Spinal cord (tissue), 10 donors: ENCODE results near the gene ZBTB26. TPM values are rescaled to one million over a fixed set of nuclear protein-coding genes. Genes with fewer than 3 reads are reported as not detected.

Source experiments
- DNase-seq, 6 donors: peaks; one replicate each; pipeline versions ENCODE4 v3.0.0 to v3.0.0-alpha.2; 2013 to 2015; ENCODE audit warnings: low spot score in 6 of 6, low read depth in 4 of 6
- H3K27ac ChIP-seq: one replicate; pipeline ENCODE4 v1.5.1; 2013; ENCODE audit warnings: low read depth, low read length, control low read depth
- H3K27me3 ChIP-seq: one replicate; pipeline ENCODE4 v1.6.1; 2013; ENCODE audit warnings: low read length; ENCODE audit not compliant: control insufficient read depth, insufficient read depth
- H3K36me3 ChIP-seq: one replicate; pipeline ENCODE4 v1.6.1; 2013; ENCODE audit warnings: low read length; ENCODE audit not compliant: control insufficient read depth, insufficient read depth
- H3K4me1 ChIP-seq: one replicate; pipeline ENCODE4 v1.6.1; 2013; ENCODE audit warnings: low read length; ENCODE audit not compliant: control insufficient read depth, insufficient read depth
- H3K4me3 ChIP-seq: one replicate; pipeline ENCODE4 v1.5.1; 2013; ENCODE audit warnings: low read depth, low read length, control low read depth
- H3K9me3 ChIP-seq: one replicate; pipeline ENCODE4 v1.6.1; 2013; ENCODE audit warnings: low read length; ENCODE audit not compliant: control insufficient read depth, insufficient read depth
- WGBS: methylation state at CpG from one replicate; pipeline ENCODE4 v1.1.5; 2013; ENCODE audit warnings: missing lambda C conversion rate; ENCODE audit not compliant: insufficient coverage; 5-methylcytosine and 5-hydroxymethylcytosine counted together
- polyA plus RNA-seq, 2 donors: library from polyadenylated mRNA; unstranded; fragments of 120-200 nt; gene quantifications; one replicate each; pipeline ENCODE4 v1.2.1, GENCODE V29; 2013; ENCODE audit not compliant: insufficient read length in 2 of 2
- total RNA-seq, 2 donors: library from RNA; depleted of rRNA in 1 of 2; stranded (reverse); fragments of 120-200 nt in 1 of 2; fragments of >200 nt in 1 of 2; gene quantifications; one replicate each; pipeline versions ENCODE4 v1.2.3 to v1.2.4, GENCODE V29; 2013 to 2014
- donor health status: healthy.

Gene ZBTB26
- total and polyA plus RNA-seq, 4 donors, result 9.0 to 13.3 (median 11.3) TPM

DNA sequence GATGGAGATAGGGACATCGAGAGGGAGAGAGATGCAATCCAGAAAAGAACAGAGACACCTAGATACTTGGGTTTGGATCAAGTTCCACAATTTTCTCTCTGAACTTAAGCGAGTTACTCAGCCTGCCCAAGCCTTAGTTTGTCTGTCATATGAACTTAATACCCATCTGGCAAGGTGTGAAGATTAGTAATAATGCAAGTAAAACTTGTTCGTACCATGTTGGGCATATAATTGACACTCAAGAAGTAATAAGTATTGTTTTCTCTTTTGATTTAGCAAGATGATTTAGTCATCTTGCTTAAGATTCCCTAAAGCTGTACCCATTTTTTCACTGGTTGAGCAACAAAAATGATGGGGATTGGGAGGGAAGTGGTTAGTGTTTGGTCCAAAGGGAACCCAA lies 17.0 kb upstream of the ZBTB26 start:
- H3K4me1 ChIP-seq, result peaks cover 9% of the 10 kb centered on the region
- H3K9me3 ChIP-seq, result no peaks in the 10 kb centered on the region
- peak overlapping the region; percentile 64 for H3K27ac ChIP-seq
- no peaks in the 10 kb centered on the region for H3K36me3 ChIP-seq
- no peak for DNase-seq
- 100% methylated on average over 1 of the region's 3 CpGs for WGBS
- no peaks in the 10 kb centered on the region for H3K27me3 ChIP-seq
- no peak overlapping the region for H3K4me3 ChIP-seq

DNA sequence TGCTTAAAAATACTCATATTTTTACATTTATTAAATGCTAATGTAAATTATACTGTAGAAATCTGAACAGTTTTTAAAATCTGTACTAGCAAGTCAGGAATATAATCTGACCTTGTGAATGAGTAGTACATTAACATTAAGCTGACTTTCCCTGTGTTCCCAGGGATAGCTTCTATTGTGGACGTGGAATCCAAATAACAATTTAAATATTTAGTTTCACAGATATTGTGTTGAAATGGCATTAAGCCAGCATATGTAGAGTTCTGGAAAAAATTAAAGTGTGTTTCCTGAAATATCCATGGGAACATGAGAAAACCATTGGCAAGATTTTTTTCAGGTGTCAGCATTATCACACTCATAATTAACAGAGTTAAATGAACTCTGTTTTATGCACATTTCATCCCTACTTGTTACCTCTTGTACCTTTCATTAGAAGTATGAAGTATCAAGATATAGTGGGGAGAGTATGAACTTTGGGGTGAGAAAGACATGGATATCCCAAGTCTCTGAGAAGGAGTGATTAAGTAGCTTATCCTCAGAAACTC lies 15.2 kb upstream of the ZBTB26 start:
- Histone ChIP-seq H3K4me1 (peaks cover 16% of the 10 kb centered on the region), H3K27me3 (no peaks in the 10 kb centered on the region), H3K27ac (peak overlapping the region; percentile 19), H3K9me3 (no peaks in the 10 kb centered on the region), H3K36me3 (no peaks in the 10 kb centered on the region), H3K4me3 (no peak overlapping the region)
- no peak for DNase-seq
- WGBS, result no CpG with 5 or more reads among the region's 1 CpG

DNA sequence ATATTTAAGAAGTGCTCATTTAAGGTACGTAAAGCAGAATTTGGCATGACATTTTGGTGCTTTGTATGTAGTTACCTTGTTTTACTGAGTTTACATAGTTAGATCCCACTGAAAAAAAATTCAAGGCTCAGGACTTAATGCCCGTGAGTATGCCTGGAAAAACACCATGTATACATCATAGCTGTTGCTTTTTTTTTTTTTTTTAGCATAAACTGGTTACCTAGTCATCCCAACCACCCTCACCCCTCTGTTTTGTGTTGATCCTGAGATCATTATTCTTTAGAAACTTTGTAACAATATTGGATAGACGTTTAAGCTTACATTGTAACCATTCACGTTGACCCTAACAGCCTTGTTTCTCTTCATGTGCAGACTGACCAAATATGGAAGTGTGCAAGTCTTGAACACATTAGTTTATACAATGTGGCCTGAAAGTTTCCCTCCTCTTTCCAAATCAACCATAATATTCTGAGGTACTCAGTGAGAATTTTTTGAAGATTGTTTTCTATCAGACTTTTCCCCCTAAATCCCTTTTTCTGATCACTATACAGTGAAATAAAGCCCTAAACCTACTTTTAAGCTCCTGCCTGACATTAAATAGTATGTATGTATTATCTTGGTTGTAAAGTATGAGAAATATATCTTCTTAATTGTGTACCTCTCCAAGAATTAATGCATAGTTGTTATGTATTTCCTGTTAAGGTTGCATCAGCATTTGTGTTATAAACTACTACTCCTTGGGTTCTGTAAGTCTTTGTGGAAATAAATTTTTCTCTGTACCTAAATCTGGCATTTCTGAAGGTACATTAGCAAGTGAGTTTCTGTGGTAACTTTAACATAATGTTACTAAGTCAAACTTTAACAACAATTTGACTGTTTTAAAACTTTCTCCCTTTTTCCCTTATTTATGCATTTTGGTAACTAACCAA lies 13.9 kb upstream of the ZBTB26 start:
- H3K4me3 ChIP-seq, result no peak overlapping the region
- H3K27me3 ChIP-seq, result no peaks in the 10 kb centered on the region
- DNase-seq, result no peak
- no peaks in the 10 kb centered on the region for H3K9me3 ChIP-seq
- H3K4me1 ChIP-seq, result peaks cover 19% of the 10 kb centered on the region
- H3K27ac ChIP-seq, result no peak overlapping the region
- H3K36me3 ChIP-seq, result no peaks in the 10 kb centered on the region
- 100% methylated on average over 1 of the region's 4 CpGs for WGBS

DNA sequence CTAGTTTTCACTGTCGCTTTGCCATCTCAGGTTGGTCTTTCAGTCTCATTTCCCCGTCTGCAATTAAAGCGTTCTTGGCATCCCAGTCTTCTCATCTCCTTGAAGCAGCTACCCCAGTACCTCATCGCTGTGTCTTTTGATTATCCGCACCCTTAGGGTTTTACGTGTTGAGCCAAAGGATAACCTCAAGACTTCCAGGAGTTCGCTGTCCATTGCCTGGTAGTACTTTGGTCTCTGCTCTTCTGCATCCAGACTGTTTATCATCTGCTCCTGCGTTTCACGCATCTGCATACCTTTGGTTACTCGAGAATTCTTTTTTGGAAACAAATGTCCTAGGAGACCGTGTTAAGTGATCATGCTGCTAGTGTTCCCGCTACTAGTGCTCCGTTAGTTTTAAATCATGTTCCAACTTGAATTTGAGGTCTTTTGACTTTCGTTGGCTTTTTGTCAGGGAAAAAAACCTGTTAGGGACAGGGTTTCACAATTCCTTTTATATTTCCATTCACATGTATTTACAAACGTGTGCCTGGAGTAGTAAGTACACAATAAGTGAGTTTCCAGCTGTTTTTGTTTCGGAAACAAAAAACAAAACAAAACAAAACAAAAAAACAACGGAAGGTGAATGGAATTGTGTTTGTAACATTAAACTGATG lies 10.4 kb upstream of the ZBTB26 start:
- Histone ChIP-seq H3K27ac (peak overlapping the region; percentile 95), H3K4me1 (peaks cover 16% of the 10 kb centered on the region), H3K36me3 (peaks cover 8% of the 10 kb centered on the region), H3K27me3 (no peaks in the 10 kb centered on the region), H3K4me3 (peak overlapping the region; percentile 95), H3K9me3 (no peaks in the 10 kb centered on the region)
- DNase-seq, result no peak
- 1% methylated on average over 13 of the region's 17 CpGs for WGBS

DNA sequence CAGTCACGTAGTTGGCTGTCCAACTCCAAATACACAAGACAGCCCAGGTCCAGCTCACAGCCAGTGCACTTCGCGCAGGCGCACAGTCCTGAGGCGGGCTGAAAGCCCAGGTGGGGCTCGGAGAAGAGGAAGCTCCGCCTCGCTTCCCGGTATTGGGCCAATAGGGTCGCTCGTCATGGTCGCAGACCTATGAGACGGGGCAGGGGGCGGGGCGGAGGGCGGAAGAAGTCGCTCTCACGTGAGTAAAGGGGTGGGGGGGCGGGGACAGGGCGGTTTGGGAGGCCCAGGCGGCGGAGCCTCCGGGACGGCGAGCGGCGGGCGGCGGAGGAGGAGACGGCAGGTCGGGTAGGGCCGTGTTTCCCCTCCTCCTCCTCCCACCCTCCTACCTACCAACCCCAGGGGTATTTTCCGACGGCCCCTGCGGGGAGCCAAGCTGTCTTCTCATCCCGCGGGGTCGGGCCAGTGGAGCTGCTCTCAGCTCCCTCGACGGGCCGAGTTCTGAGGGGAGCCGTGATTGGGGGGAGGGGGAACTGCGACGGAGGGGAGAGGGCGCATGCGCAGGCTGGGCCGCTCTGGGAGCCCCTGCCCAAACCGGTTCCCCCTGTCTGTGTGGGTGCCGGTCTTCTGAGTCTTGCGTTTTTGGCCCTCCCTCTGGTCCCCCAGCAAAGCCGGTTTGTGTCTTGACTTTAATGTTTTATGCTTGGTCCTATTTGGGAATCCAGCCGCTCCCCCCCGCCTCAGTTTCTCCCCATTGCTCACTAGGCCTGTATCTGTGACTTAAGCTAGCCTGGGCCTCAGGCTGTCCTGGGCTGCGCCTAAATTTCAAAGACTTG lies 9.7 kb upstream of the ZBTB26 start, which contains the start of gene RABGAP1:
TSS of gene RABGAP1 (plus strand) at position 272 of the 833 bp plus-strand sequence. CDS start 16,040 bp downstream, outside the sequence.
- Histone ChIP-seq H3K4me3 (peak within 1 kb of the TSS; percentile 95), H3K9me3 (no peaks in the 10 kb centered on the region), H3K27me3 (no peaks in the 10 kb centered on the region), H3K27ac (peak within 1 kb of the TSS; percentile 95), H3K36me3 (peaks cover 13% of the 10 kb centered on the region), H3K4me1 (peaks cover 16% of the 10 kb centered on the region)
- DNase-seq, result peak; percentile 90 to 100 (median 98)
- under 1% methylated on average over 44 of the region's 54 CpGs for WGBS

DNA sequence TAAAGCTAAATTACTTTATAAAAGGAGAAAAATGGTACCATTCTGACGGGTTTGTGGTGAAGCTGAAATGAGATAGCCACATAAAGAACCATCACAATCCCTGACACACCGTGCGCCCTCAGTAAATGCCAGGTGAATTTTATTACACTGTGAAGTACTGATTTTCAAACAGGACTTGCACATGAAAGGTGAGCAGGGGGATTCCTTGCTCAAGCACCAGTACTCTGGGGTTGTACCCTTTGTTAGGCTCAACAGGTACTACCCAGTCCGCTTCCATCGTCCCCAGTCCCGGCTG lies 9.1 kb upstream of the ZBTB26 start:
- WGBS, result 15% methylated on average over 4 of the region's 6 CpGs

DNA sequence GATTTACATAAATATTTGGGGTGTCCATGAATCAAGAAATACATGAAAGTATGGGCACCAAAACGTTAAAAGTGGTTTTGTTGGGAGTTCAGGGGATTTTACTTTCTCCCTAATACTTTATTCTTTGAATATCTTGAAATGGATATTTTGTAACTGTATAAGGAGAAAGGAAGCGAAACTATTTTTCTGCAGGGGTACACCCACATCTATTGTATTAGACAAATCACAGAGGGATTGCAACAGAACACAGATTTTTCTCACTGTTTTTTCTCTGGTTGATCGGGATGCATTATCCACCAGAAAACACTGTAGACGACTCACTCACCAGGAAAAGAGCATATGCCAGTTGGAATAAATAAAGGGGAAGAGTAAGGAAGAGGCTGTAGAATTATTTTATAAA lies 8.3 kb upstream of the ZBTB26 start:
- H3K9me3 ChIP-seq, result no peaks in the 10 kb centered on the region
- H3K27me3 ChIP-seq, result no peaks in the 10 kb centered on the region
- H3K36me3 ChIP-seq, result peaks cover 13% of the 10 kb centered on the region
- no peak for DNase-seq
- H3K4me3 ChIP-seq, result no peak overlapping the region
- H3K4me1 ChIP-seq, result peaks cover 16% of the 10 kb centered on the region
- no CpG with 5 or more reads among the region's 4 CpGs for WGBS
- H3K27ac ChIP-seq, result no peak overlapping the region

More for the DNA sequence above, 9.1 kb upstream of the ZBTB26 start:
- DNase-seq, result no peak
- peak overlapping the region; percentile 78 for H3K27ac ChIP-seq
- peak overlapping the region; percentile 95 for H3K4me3 ChIP-seq
- no peaks in the 10 kb centered on the region for H3K9me3 ChIP-seq
- H3K36me3 ChIP-seq, result peaks cover 13% of the 10 kb centered on the region
- H3K4me1 ChIP-seq, result peaks cover 16% of the 10 kb centered on the region
- H3K27me3 ChIP-seq, result no peaks in the 10 kb centered on the region

DNA sequence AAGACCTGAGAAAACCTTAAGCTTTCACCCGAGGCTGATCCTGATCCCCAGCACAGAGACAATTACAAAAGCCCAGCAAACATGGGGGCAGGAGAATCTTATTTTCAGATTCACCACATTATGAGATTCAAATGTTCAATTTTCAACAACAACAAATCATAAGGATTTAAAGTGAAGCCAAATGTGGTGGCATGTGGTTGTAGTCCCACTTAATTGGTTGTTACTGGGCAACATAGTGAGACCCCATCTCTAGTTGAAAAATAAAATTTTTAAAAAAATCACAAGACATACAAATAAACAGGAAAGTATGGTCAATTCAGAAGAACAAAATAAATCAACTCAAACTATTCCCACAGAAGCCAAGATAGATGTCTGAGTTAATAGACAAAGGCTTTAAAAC lies 5.6 kb upstream of the ZBTB26 start:
- no peaks in the 10 kb centered on the region for H3K9me3 ChIP-seq
- peaks cover 13% of the 10 kb centered on the region for H3K36me3 ChIP-seq
- no peak for DNase-seq
- H3K4me3 ChIP-seq, result no peak overlapping the region
- WGBS, result no CpG with 5 or more reads among the region's 1 CpG
- H3K27me3 ChIP-seq, result no peaks in the 10 kb centered on the region
- H3K27ac ChIP-seq, result no peak overlapping the region
- peaks cover 9% of the 10 kb centered on the region for H3K4me1 ChIP-seq

DNA sequence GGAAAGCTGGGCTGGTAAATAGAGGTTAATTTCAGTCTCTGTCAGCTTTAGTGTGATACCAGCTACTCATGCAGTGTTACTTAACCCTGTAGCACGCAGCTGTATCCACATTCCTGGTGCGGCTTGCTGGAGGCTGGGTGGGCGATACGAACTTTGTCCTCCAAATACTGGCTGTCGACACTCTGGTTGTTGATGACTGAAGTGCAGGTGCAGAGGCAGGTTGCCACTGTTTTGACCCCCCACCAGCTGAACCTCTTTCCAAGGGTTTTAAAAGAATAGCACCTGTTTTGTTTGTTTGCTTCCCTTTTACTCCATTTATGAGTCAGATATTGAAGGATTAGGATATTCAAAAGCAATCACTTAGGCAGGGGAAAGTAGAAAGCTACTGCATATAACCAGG lies 5.2 kb upstream of the ZBTB26 start:
- Histone ChIP-seq H3K9me3 (no peaks in the 10 kb centered on the region), H3K36me3 (peaks cover 13% of the 10 kb centered on the region), H3K4me1 (peaks cover 9% of the 10 kb centered on the region), H3K27ac (no peak overlapping the region), H3K4me3 (no peak overlapping the region), H3K27me3 (no peaks in the 10 kb centered on the region)
- 100% methylated on average over 2 of the region's 5 CpGs for WGBS
- no peak for DNase-seq
